Pancreas (tissue), 10 donors: ENCODE data around the gene NRXN2. TPM values are rescaled to one million over a fixed set of nuclear protein-coding genes. Genes with fewer than 3 reads are reported as not detected.

Source experiments
- ATAC-seq, 4 donors: fragments of 200-7000 bp; cut with Tn5 transposase; one replicate each; pipeline versions ENCODE4 v1.8.0 to v1.9.1; 2020; ENCODE audit warnings: mild to moderate bottlenecking in 4 of 4, moderate library complexity in 4 of 4
- DNase-seq, 6 donors: peaks; one replicate each; pipeline ENCODE4 v3.0.0-alpha.2; 2020
- FAIRE-seq: peaks from 2 replicates; lab custom pipeline; 2012; peaks lifted over from hg19 to GRCh38; lab: Jason Lieb, UNC
- H3K27ac ChIP-seq, 4 donors: fragments of 200-600 bp; sonication (generic); 1 replicate in 3 of 4; 2 replicates in 1 of 4; pipeline versions ENCODE4 v1.5.0 to v1.8.0; 2020
- H3K27me3 ChIP-seq, 4 donors: fragments of 200-600 bp; one replicate each; pipeline ENCODE4 v1.8.0; 2021
- H3K36me3 ChIP-seq, 3 donors: fragments of 200-600 bp; sonication (generic) in 1 of 3; one replicate each; pipeline versions ENCODE4 v1.5.0 to v1.8.0; 2020 to 2021
- H3K4me1 ChIP-seq, 3 donors: fragments of 200-600 bp; one replicate each; pipeline ENCODE4 v1.8.0; 2021
- H3K4me3 ChIP-seq, 4 donors: fragments of 200-600 bp; sonication (generic) in 2 of 4; one replicate each; pipeline versions ENCODE4 v1.5.0 to v1.8.0; 2020 to 2021
- H3K9me3 ChIP-seq, 4 donors: fragments of 200-600 bp; one replicate each; pipeline ENCODE4 v1.8.0; 2021
- WGBS, 2 donors: extraction: QIAGEN DNeasy Blood & Tissue Kit; methylation state at CpG; one replicate each; pipeline ENCODE4 v1.1.7; 2013; 5-methylcytosine and 5-hydroxymethylcytosine counted together
- intact Hi-C, 3 donors: fragments of 100-400 bp; cut with DNase I; formaldehyde crosslinking; loops; one replicate each; pipeline versions ENCODE4 v1.11.1 to v1.14.2; 2022
- polyA plus RNA-seq, 2 donors: library from polyadenylated mRNA; stranded (reverse); fragments of 200-250 nt; gene quantifications; one replicate each; pipeline ENCODE4 v1.2.3, GENCODE V29; 2013
- total RNA-seq, 6 donors: library from RNA; stranded (reverse); fragmentation: NEBNext Ultra II Directional in 4 of 6; extraction: Animal tissue kit (Norgen Biotek cat#: 25700) in 4 of 6; gene quantifications; one replicate each; pipeline versions ENCODE4 v1.2.1 to v1.2.4, GENCODE V29; 2021 to 2023
- TF ChIP-seq, protein P1 (sequence below), 4 donors: fragments of 200-600 bp; sonication (generic) in 3 of 4; IDR thresholded peaks; one replicate each; pipeline versions ENCODE4 v1.5.0 to v1.8.0; 2021; ENCODE audit warnings: antibody characterized with exemption in 4 of 4
- donor health status: healthy with polysubstance abuse.
- donor health status: DM: no; HTN: no; CAD: no; lungs with moderate emphysema.
- donor health status: DM: no; HTN: no; CAD: no.
- donor health status: control.
- donor health status: control.
- donor health status: Bipolar disorder and iron deficiency.
- donor health status: DM: yes; HTN: yes; CAD: no.
- donor health status: DM: no; HTN: no; CAD: no.
- donor health status: DM: no; HTN: no; CAD: no.
- donor health status: DM: yes; HTN: yes; CAD: no.

The NRXN2 gene
- total and polyA plus RNA-seq, 8 donors: 0.69 to 10.8 (median 2.1) TPM

GRCh38 chr11:64742087-64742888 lies 19.3 kb upstream of the NRXN2 start:
- H3K27me3 ChIP-seq: peaks cover 0 to 16% (median 3%) of the 10 kb centered on the region in 4 donors
- peak; percentile 7 to 13 (median 8) for ATAC-seq
- FAIRE-seq: no peak
- peaks cover 9 to 30% (median 26%) of the 10 kb centered on the region in 3 donors for H3K4me1 ChIP-seq
- intact Hi-C loops: no loop called here
- H3K27ac ChIP-seq: no peak overlapping the region
- no peaks in the 10 kb centered on the region for H3K9me3 ChIP-seq
- H3K4me3 ChIP-seq: peak overlapping the region; percentile 25 to 61 (median 29)
- peak in 1 of 6 donors; percentile 68 for DNase-seq
- 4 to 7% methylated on average over 49 to 54 of the region's 54 CpGs for WGBS, 2 donors
- H3K36me3 ChIP-seq: no peaks in the 10 kb centered on the region
- TF ChIP-seq, protein P1, sequence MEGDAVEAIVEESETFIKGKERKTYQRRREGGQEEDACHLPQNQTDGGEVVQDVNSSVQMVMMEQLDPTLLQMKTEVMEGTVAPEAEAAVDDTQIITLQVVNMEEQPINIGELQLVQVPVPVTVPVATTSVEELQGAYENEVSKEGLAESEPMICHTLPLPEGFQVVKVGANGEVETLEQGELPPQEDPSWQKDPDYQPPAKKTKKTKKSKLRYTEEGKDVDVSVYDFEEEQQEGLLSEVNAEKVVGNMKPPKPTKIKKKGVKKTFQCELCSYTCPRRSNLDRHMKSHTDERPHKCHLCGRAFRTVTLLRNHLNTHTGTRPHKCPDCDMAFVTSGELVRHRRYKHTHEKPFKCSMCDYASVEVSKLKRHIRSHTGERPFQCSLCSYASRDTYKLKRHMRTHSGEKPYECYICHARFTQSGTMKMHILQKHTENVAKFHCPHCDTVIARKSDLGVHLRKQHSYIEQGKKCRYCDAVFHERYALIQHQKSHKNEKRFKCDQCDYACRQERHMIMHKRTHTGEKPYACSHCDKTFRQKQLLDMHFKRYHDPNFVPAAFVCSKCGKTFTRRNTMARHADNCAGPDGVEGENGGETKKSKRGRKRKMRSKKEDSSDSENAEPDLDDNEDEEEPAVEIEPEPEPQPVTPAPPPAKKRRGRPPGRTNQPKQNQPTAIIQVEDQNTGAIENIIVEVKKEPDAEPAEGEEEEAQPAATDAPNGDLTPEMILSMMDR (IDR thresholded peaks at IDR 0.05): no peak

DNA sequence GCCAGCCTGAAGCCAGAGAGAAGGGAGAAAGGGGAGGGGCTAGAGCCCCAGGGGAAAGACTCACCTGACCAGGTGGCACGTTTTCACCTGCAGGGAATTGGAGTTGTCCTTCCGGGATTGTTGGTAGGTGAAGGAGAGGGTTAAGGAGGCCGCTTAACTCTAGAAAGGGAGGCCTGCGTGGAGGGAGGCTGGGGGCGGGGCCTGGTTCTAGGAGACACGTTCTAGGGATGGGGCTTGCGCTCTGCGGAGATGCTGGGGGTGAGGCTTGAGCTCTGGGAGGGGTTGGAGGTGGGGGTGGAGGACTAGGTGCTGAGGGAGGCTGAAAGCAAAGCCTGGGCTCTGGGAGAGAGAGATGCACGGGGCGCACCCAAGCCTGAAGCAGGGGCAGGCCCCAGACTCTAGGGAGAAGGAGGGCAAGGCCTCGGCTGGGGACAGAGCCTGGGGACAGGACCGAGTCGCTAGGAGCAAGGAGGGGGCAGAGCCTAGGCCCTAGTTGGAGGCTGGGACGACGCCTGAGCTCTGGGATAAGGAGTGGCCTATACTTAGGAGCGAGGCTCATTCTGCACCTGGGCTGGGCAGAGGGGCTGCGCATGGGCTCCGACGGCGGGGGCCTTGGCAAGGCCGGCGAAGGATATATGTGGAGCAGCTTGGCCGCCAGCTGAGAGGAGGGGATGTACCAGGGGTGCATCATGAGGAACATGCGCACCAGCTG lies 18.5 kb upstream of the NRXN2 start:
- TF ChIP-seq, protein P1 (IDR thresholded peaks at IDR 0.05): no peak

GRCh38 chr11:64739871-64740270 lies 16.9 kb upstream of the NRXN2 start:
- peaks cover 0 to 16% (median 3%) of the 10 kb centered on the region in 4 donors for H3K27me3 ChIP-seq
- ATAC-seq (no peak), FAIRE-seq (no peak), DNase-seq (peak in 1 of 6 donors; percentile 24)
- H3K27ac ChIP-seq: no peak overlapping the region
- H3K4me3 ChIP-seq: no peak overlapping the region
- TF ChIP-seq, protein P1 (IDR thresholded peaks at IDR 0.05): no peak
- H3K9me3 ChIP-seq: no peaks in the 10 kb centered on the region
- intact Hi-C loops: no loop called here
- H3K36me3 ChIP-seq: no peaks in the 10 kb centered on the region
- peaks cover 9 to 21% (median 17%) of the 10 kb centered on the region in 3 donors for H3K4me1 ChIP-seq
- WGBS, 2 donors: 74 to 77% methylated on average over 12 of the region's 12 CpGs

More for the DNA sequence above, 18.5 kb upstream of the NRXN2 start:
- H3K27ac ChIP-seq: no peak overlapping the region
- no peaks in the 10 kb centered on the region for H3K36me3 ChIP-seq
- ATAC-seq: no peak
- intact Hi-C loops: no loop called here
- peaks cover 0 to 16% (median 3%) of the 10 kb centered on the region in 4 donors for H3K27me3 ChIP-seq
- FAIRE-seq: no peak
- no peaks in the 10 kb centered on the region for H3K9me3 ChIP-seq
- 44 to 47% methylated on average over 24 of the region's 24 CpGs for WGBS, 2 donors
- peak in 1 of 6 donors; percentile 43 for DNase-seq
- H3K4me1 ChIP-seq: peaks cover 9 to 30% (median 26%) of the 10 kb centered on the region in 3 donors
- H3K4me3 ChIP-seq: peak overlapping the region in 2 of 4 donors; percentile 32 to 61

- WGBS, 2 donors: 86 to 92% methylated on average over 15 of the region's 15 CpGs
- intact Hi-C loops: no loop called here
- Histone ChIP-seq H3K27ac (no peak overlapping the region), H3K9me3 (no peaks in the 10 kb centered on the region), H3K36me3 (no peaks in the 10 kb centered on the region), H3K27me3 (peaks cover 0 to 2% (median under 1%) of the 10 kb centered on the region in 4 donors), H3K4me1 (no peaks in the 10 kb centered on the region), H3K4me3 (no peak overlapping the region)
- peak in 1 of 6 donors; percentile 27 for DNase-seq
- no peak for ATAC-seq
- TF ChIP-seq, protein P1 (IDR thresholded peaks at IDR 0.05): no peak
- no peak for FAIRE-seq
Measured at GRCh38 chr11:64736654-64737053, 13.7 kb upstream of the NRXN2 start.
